Neural cell (in vitro differentiated cells): Measurements from ENCODE around the gene MYO6. TPM values are rescaled to one million over a fixed set of nuclear protein-coding genes. Genes with fewer than 3 reads are reported as not detected.

Experiments
- H2AFZ ChIP-seq: fragments of 200-600, 300-800 bp; sonication (generic), shearing (Covaris generic); 2 replicates; pipeline ENCODE4 v1.6.0; 2014; ENCODE audit warnings: low read depth, mild to moderate bottlenecking, antibody characterized with exemption, low read length, moderate library complexity
- H3F3A ChIP-seq: fragments of 200-600 bp; shearing (Covaris generic); 2 replicates; pipeline ENCODE4 v1.6.1; 2016; ENCODE audit warnings: mild to moderate bottlenecking, moderate library complexity, mixed read lengths, antibody characterized with exemption, low read length; ENCODE audit not compliant: insufficient read depth, poor library complexity, severe bottlenecking
- H3K27ac ChIP-seq: fragments of 200-600, 300-800 bp; sonication (generic), shearing (Covaris generic); 2 replicates; pipeline ENCODE4 v1.5.1; 2014; ENCODE audit warnings: mild to moderate bottlenecking, low read length, moderate library complexity
- H3K27me3 ChIP-seq: fragments of 300-800, 200-600 bp; sonication (generic), shearing (Covaris generic); 2 replicates; pipeline ENCODE4 v1.6.0; 2014; ENCODE audit warnings: mild to moderate bottlenecking, low read depth, low read length, moderate library complexity; ENCODE audit not compliant: insufficient read depth
- H3K36me3 ChIP-seq: fragments of 300-800, 200-600 bp; sonication (generic), shearing (Covaris generic); 2 replicates; pipeline ENCODE4 v1.5.1; 2014; ENCODE audit warnings: mild to moderate bottlenecking, antibody characterized with exemption, low read length, moderate library complexity; ENCODE audit not compliant: insufficient read depth
- H3K4me2 ChIP-seq: fragments of 300-800, 200-600 bp; sonication (generic), shearing (Covaris generic); 2 replicates; pipeline ENCODE4 v1.6.0; 2014; ENCODE audit warnings: mild to moderate bottlenecking, low read length
- H3K4me3 ChIP-seq: fragments of 300-800, 200-600 bp; sonication (generic), shearing (Covaris generic); 2 replicates; pipeline ENCODE4 v1.5.1; 2014; ENCODE audit warnings: mild to moderate bottlenecking, low read length, moderate library complexity
- H3K79me2 ChIP-seq: fragments of 200-600 bp; shearing (Covaris generic); replicated peaks from 2 replicates; pipeline ENCODE4 v1.6.0; 2014; ENCODE audit warnings: mild to moderate bottlenecking, low read length, moderate library complexity; ENCODE audit not compliant: insufficient read depth
- H3K9ac ChIP-seq: fragments of 300-800, 200-600 bp; sonication (generic), shearing (Covaris generic); 2 replicates; pipeline ENCODE4 v1.6.1; 2016; ENCODE audit warnings: mild to moderate bottlenecking, low read length, mixed read lengths
- H3K9me2 ChIP-seq: fragments of 200-600 bp; shearing (Covaris generic); 2 replicates; pipeline ENCODE4 v1.6.1; 2016; ENCODE audit warnings: mild to moderate bottlenecking, low read length, mixed read lengths; ENCODE audit not compliant: insufficient read depth
- H3K9me3 ChIP-seq: fragments of 200-600, 300-800 bp; sonication (generic), shearing (Covaris generic); 2 replicates; pipeline ENCODE4 v1.6.1; 2016; ENCODE audit warnings: mild to moderate bottlenecking, mixed run types, low read length, moderate library complexity, mixed read lengths
- H4K20me1 ChIP-seq: fragments of 200-600 bp; shearing (Covaris generic); 2 replicates; pipeline ENCODE4 v1.6.1; 2016; ENCODE audit warnings: mild to moderate bottlenecking, mixed run types; ENCODE audit not compliant: insufficient read depth
- CTCF ChIP-seq: fragments of 450-650 bp; IDR thresholded peaks from 2 replicates; pipeline ENCODE4 v1.5.1; 2014; ENCODE audit warnings: antibody characterized with exemption, mild to moderate bottlenecking, moderate library complexity; ENCODE audit not compliant: poor library complexity, severe bottlenecking
- EP300 ChIP-seq: fragments of 450-650 bp; conservative IDR thresholded peaks from 2 replicates; pipeline ENCODE4 v1.6.1; 2014; ENCODE audit warnings: antibody characterized with exemption, mild to moderate bottlenecking, moderate library complexity; ENCODE audit not compliant: poor library complexity, severe bottlenecking
- EZH2 ChIP-seq: fragments of 200-600, 300-800 bp; shearing (Covaris generic), sonication (generic); IDR thresholded peaks from 2 replicates; pipeline ENCODE4 v1.6.1; 2014; ENCODE audit warnings: antibody characterized with exemption, low read length, borderline replicate concordance, mild to moderate bottlenecking; ENCODE audit not compliant: insufficient read depth, poor library complexity, severe bottlenecking
- MXI1 ChIP-seq: fragments of 450-650 bp; conservative IDR thresholded peaks from 2 replicates; pipeline ENCODE4 v1.6.1; 2014; ENCODE audit warnings: antibody characterized with exemption, mild to moderate bottlenecking; ENCODE audit not compliant: poor library complexity, severe bottlenecking
- POLR2AphosphoS5 ChIP-seq: IDR thresholded peaks from 2 replicates; pipeline ENCODE4 v1.6.1; 2012
- RAD21 ChIP-seq: fragments of 450-650 bp; conservative IDR thresholded peaks from 2 replicates; pipeline ENCODE4 v1.6.1; 2014; ENCODE audit warnings: antibody characterized with exemption, mild to moderate bottlenecking, moderate library complexity
- REST ChIP-seq: IDR thresholded peaks from 2 replicates; pipeline ENCODE4 v1.6.1; 2012; ENCODE audit warnings: borderline replicate concordance
- SMC3 ChIP-seq: fragments of 450-650 bp; conservative IDR thresholded peaks from 2 replicates; pipeline ENCODE4 v1.6.1; 2014; ENCODE audit warnings: antibody characterized with exemption, mild to moderate bottlenecking, moderate library complexity; ENCODE audit not compliant: poor library complexity
- TAF1 ChIP-seq: IDR thresholded peaks from 2 replicates; pipeline ENCODE4 v1.6.1; 2012; ENCODE audit warnings: low read depth
- polyA plus RNA-seq: library from polyadenylated mRNA; depleted of rRNA; stranded (reverse); fragments of >200 nt; gene quantifications from 2 replicates; pipeline ENCODE4 v1.2.3, GENCODE V29; 2014

The MYO6 gene
- polyA plus RNA-seq, 1 donor from 2014 or later: 49.1 TPM

GRCh38 chr6:75852721-75853120 is 103.7 kb downstream of the MYO6 start:
- H3F3A ChIP-seq: no peaks in the 10 kb centered on the region

GRCh38 chr6:75853806-75854205 is 104.8 kb downstream of the MYO6 start:
- H4K20me1 ChIP-seq: no peaks in the 10 kb centered on the region
- TF ChIP-seq REST (no peak), EP300 (no peak), CTCF (no peak), SMC3 (no peak), TAF1 (no peak), MXI1 (no peak), RAD21 (no peak), EZH2 (no peak), POLR2AphosphoS5 (no peak)
- no peaks in the 10 kb centered on the region for H3K9me3 ChIP-seq
- H3K9me2 ChIP-seq: no peaks in the 10 kb centered on the region
- H3K4me3 ChIP-seq: no peak overlapping the region
- H3K4me2 ChIP-seq: no peak overlapping the region
- no peaks in the 10 kb centered on the region for H3K79me2 ChIP-seq
- H2AFZ ChIP-seq: no peak overlapping the region
- H3K36me3 ChIP-seq: no peaks in the 10 kb centered on the region
- no peaks in the 10 kb centered on the region for H3K27me3 ChIP-seq
- no peak overlapping the region for H3K9ac ChIP-seq
- no peaks in the 10 kb centered on the region for H3F3A ChIP-seq
- H3K27ac ChIP-seq: no peak overlapping the region

More at GRCh38 chr6:75852721-75853120, 103.7 kb downstream of the MYO6 start:
- TF ChIP-seq MXI1 (no peak), CTCF (no peak), TAF1 (no peak), RAD21 (no peak)
- no peaks in the 10 kb centered on the region for H3K79me2 ChIP-seq
- no peaks in the 10 kb centered on the region for H3K9me3 ChIP-seq
- no peak overlapping the region for H3K27ac ChIP-seq
- H3K4me3 ChIP-seq: no peak overlapping the region
- no peaks in the 10 kb centered on the region for H3K36me3 ChIP-seq
- H3K9ac ChIP-seq: no peak overlapping the region
- no peaks in the 10 kb centered on the region for H3K9me2 ChIP-seq
- no peaks in the 10 kb centered on the region for H4K20me1 ChIP-seq
- no peak overlapping the region for H3K4me2 ChIP-seq
- H2AFZ ChIP-seq: no peak overlapping the region
- H3K27me3 ChIP-seq: no peaks in the 10 kb centered on the region
